Right ventricle myocardium inferior (tissue), 1 donor: Measurements from ENCODE around the gene HLA-DPA1. TPM values are rescaled to one million over a fixed set of nuclear protein-coding genes. Genes with fewer than 3 reads are reported as not detected.
"Not testable (repeated sequence)": the region's sequence is repeated elsewhere in the genome, so short reads cannot be mapped to it uniquely, and the experiment has no call there.

Experiments
- ATAC-seq: fragments of 200-7000 bp; cut with Tn5 transposase; one replicate; pipeline ENCODE4 v1.9.1; 2020; ENCODE audit warnings: mild to moderate bottlenecking, moderate library complexity
- DNase-seq: peaks from one replicate; pipeline ENCODE4 v3.0.0; 2021; ENCODE audit errors: missing footprints
- intact Hi-C: fragments of 100-400 bp; cut with DNase I; formaldehyde crosslinking; loops from one replicate; pipeline ENCODE4 v1.11.0; 2022
- long read RNA-seq: library from polyadenylated mRNA; unstranded; transcript quantifications from one replicate; pipeline ENCODE4 v2.0.0, GENCODE V29; 2021
- total RNA-seq: library from RNA; stranded (reverse); fragmentation: NEBNext Ultra II Directional; extraction: Animal tissue kit (Norgen Biotek cat#: 25700); gene quantifications from one replicate; pipeline ENCODE4 v1.2.1, GENCODE V29; 2021
- donor health status: DM: no; HTN: yes; CAD: no; lungs with severe emphysema.

The HLA-DPA1 gene
- 42.8 TPM for total RNA-seq
- long read RNA-seq, partial matches to known transcripts: 28 of 28 reads
- long read RNA-seq, other reads (novel, unspliced or antisense): 0 of 28 reads

DNA sequence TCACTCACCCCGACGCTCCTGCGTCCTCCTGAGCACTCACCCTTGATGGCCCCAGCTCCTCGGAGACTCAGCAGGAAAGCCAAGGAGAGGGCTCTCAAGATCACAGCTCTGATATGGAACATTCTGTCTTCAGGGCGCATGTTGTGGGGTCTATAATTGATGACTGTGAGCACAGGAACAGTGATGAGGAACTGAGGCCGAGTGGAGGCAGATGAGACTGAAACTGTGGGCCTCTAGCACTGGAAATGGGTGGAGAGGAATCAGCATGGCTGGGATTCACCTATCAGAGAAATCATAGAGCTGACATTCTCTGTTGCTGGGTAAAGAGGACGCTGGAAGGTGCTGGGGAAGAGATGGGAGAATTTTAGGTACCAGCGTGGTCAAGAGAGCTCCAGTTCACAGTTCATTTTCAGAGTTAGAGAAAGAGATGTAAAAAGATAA, at the start of gene HLA-DPA1:
TSS of gene HLA-DPA1 (minus strand) at position 219 of the 441 bp plus-strand sequence.
- intact Hi-C loops: no loop called here
- DNase-seq: no peak
- peak; percentile 72 for ATAC-seq

DNA sequence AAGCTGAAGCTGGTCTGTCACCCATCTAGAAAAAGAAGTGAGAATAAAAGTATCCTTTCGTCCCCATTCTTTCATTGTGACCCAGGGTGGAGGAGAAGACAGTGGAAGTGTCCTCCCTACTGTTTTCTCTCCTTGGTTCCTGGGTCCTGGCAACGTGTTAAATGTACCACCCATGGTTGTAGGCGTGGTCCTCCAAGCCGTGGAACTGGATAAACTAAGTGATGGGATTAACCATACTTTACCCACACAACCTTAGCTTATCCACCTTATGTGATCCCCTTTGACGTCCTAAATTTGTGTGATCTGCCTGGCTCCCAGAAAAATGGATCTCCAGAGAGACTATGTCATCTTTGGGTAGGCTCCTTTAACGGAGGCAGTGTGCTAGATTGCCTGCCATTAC, 49.7 kb upstream of the HLA-DPA1 start:
- no peak for ATAC-seq

DNA sequence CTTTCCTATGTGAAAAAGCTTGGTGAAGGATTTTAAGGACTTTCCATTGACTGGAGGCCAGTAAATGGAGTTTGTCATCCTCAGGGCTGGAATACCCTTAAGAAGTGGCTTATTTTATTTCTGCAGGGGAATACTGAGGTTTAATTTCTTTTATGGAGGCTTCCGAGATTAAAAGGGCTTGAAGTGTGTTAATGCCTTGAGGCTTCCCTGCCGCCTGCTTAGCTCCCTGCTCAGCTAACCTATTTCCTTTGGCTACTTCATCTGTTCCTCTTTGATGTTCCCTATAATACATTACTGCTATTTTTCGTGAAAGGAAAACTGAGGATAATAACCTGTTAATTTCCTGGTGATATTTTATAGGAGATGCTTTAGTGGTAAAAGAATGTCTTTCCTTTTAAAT, 46.6 kb upstream of the HLA-DPA1 start:
- intact Hi-C loops: no loop called here
- ATAC-seq (no peak), DNase-seq (no peak)

More for the DNA sequence above, 49.7 kb upstream of the HLA-DPA1 start:
- no peak for DNase-seq
- intact Hi-C loops: no loop called here

GRCh38 chr6:33118525-33119123, 45.2 kb upstream of the HLA-DPA1 start:
- intact Hi-C loops: loop anchor here (2.0 kb wide), 1 partner anchor 130 kb away; no protein-coding TSS in a partner anchor
- no peak for DNase-seq
- no peak for ATAC-seq

DNA sequence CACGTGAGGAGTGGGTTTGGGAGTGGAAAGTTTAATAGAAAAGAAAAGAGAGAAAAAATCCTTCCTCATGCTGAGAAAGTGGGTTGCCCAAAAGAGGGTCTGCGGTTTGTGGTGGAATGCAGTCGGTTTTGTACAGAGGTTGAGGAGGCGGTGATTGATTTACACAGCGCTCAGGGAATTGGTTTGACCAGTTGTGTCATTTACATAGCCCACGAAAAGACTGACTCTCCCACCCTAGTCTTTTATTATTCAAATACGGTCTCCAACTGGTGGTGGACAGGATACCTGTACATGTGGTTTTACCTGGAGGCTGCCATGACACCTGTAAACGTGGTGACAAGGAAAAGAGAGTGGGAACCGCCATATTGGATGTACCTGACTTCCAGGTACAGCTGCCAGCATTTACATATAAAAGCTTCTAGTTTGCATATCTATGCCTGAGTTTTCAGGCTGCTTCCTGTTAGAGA, 44.4 kb upstream of the HLA-DPA1 start:
- ATAC-seq (no peak), DNase-seq (no peak)
- intact Hi-C loops: loop anchor here (2.0 kb wide), 1 partner anchor 131 kb away; no protein-coding TSS in a partner anchor

GRCh38 chr6:33116841-33117711, 43.6 kb upstream of the HLA-DPA1 start:
- DNase-seq: no peak
- peak; percentile 32 for ATAC-seq
- intact Hi-C loops: no loop called here

GRCh38 chr6:33116417-33116816, 43.0 kb upstream of the HLA-DPA1 start:
- no peak for DNase-seq
- ATAC-seq: no peak
- intact Hi-C loops: no loop called here

- intact Hi-C loops: no loop called here
- ATAC-seq (no peak), DNase-seq (no peak)
Measured at GRCh38 chr6:33114406-33114805, 41.0 kb upstream of the HLA-DPA1 start.

GRCh38 chr6:33113755-33114154, 40.3 kb upstream of the HLA-DPA1 start:
- ATAC-seq: no peak
- intact Hi-C loops: no loop called here
- DNase-seq: no peak

DNA sequence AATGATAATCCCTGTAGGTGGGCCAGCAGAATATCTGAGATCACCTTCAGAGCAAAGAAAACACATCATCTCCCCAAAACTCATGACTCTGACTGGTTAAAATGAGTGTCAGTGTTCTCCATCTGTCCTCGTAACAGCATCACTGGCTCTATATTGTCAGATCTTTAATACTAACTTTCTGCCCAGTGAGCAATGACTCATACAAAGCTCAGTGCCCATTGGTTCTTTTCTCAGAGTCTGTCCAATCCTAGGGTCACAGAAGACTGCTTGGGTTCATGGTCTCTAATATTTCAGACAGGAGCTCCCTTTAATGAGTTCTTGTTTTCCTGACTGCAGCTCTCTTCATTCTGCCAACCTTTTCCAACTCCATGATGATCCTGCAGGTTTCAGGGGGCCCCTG, 38.7 kb upstream of the HLA-DPA1 start:
- intact Hi-C loops: no loop called here
- DNase-seq (no peak), ATAC-seq (peak; percentile 85)

GRCh38 chr6:33108307-33108706, 34.9 kb upstream of the HLA-DPA1 start:
- ATAC-seq (no peak), DNase-seq (no peak)
- intact Hi-C loops: no loop called here

GRCh38 chr6:33107641-33108040, 34.2 kb upstream of the HLA-DPA1 start:
- intact Hi-C loops: no loop called here
- ATAC-seq (no peak), DNase-seq (no peak)

DNA sequence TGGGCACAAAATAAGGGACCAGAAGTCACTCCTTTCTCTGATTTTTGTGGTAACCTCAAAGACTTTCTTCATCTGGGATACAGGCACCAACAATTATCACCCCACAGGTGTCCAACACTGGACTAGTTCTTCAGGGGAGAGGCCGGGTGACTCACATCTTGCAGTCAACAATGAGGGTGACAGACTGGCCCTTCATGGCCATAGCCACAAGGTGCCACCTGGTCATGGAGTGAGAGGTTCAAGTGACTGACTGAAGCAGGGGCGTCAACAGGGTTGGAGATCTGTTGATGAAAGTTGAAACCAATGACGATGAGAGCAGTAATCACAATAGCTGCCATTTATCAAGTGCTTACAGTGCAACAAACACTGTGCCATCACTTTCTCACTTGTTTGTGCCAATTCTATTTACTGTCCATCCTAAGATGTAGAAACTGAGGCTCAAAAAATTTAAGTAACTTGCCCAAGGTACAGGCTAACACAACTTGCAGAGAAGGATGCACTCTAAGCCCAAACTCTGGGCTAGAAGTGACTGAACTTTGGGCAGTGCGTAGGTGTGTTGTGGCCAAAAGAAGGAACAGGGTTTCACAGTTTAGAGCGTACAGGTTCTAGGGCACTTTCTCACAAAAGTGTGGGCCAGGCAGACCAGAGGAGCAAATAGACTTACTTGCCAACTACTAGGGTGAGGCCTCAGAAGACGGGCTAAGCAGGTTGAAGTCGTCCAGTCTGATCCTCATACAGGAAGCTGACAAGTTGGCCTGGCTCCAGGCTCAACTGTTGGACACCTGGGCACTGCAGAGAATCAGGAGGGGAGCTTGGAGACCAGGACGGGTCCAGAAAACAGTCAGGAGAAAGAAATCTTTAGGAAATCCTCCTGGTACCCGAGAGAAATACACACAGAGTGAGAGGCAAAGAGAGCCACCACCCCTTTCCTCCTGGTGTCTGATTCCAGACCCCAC, 32.7 kb upstream of the HLA-DPA1 start:
- DNase-seq (no peak), ATAC-seq (no peak)
- intact Hi-C loops: no loop called here

GRCh38 chr6:33105386-33105785, 31.9 kb upstream of the HLA-DPA1 start:
- DNase-seq: no peak
- intact Hi-C loops: no loop called here
- no peak for ATAC-seq

GRCh38 chr6:33104887-33105286, 31.4 kb upstream of the HLA-DPA1 start:
- no peak for ATAC-seq
- no peak for DNase-seq
- intact Hi-C loops: no loop called here

DNA sequence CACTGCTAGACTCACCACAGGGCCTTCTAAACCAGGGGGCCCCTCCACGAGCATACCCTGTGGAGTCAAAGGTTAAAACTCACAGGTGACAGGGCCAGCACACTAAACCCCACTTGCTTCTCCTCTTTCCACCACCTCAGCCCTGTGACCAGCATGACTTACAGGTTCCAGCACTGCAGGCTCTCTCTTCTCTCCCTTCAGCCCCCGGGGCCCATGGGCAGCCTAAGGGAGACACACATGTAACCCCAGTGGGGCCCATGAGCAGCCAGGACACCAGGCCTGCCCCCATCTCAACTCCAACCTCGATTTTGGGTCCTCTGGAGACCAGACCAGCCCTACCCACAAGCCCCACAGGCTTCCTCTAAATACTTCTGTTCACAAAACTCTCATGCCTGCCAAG, 30.3 kb upstream of the HLA-DPA1 start:
- ATAC-seq: no peak
- intact Hi-C loops: no loop called here
- no peak for DNase-seq

DNA sequence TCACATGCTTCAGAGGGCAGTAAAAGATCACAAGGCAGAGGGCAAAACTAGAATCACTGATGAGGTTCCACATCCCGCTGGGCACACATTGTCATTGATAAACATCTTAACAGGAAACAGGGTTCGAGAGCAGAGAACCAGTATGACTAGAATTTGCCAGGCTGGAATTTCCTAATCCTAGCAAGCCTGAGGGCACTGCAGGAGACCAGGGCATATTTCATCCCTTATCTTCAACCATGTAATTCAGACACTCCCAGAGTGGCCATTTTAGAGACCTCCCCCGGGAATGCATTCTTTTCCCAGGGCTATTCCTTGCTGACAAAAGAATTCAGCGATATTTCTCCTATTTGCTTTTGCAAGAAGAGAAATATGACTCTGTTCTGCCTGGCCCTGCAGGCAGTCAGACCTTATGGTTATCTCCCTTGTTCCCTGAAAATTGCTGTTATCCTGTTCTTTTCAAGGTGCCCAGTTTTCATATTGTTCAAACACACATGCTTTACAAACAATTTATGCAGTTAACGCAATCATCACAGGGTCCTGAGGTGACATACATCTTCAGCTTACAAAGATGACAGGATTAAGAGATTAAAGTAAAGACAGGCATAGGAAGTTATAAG, 27.8 kb upstream of the HLA-DPA1 start:
- ATAC-seq, intact Hi-C loops, DNase-seq: not testable (repeated sequence)

- DNase-seq: no peak
- intact Hi-C loops: no loop called here
- no peak for ATAC-seq
Measured at GRCh38 chr6:33095681-33096080, 22.2 kb upstream of the HLA-DPA1 start.
